Measurements from ENCODE around the gene SHE.

- TF ChIP-seq CTCF (conservative IDR thresholded peaks at IDR 0.05 in 1 of 2, IDR thresholded peaks at IDR 0.05 in 1 of 2; ENCODE audit: extremely low read depth in 1 of 2, insufficient read depth in 1 of 2, low read depth in 1 of 2, low read length in 2 of 2) (peak; percentile 22 to 35), EZH2 (IDR thresholded peaks at IDR 0.05; ENCODE audit: borderline replicate concordance, low read length) (no peak)
Measured at GRCh38 chr1:154478639-154479038, 23.6 kb downstream of the SHE start.

Data from mammary epithelial cell (primary cell).